Retinal pigment epithelial cell (primary cell): ENCODE results near the gene CDH24.

Source experiments
- DNase-seq: peaks from one replicate; pipeline ENCODE4 v3.0.0-alpha.2; 2010; ENCODE audit warnings: low read depth
- H3K4me3 ChIP-seq: 2 replicates; pipeline ENCODE4 v1.5.1; 2011; ENCODE audit warnings: mild to moderate bottlenecking, low read length, control low read depth, moderate library complexity
- CTCF ChIP-seq: conservative IDR thresholded peaks from 2 replicates; pipeline ENCODE4 v1.5.1; 2011; ENCODE audit warnings: low read depth, low read length, control low read depth, inconsistent platforms

Gene CDH24

GRCh38 chr14:23074906-23075305 is 17.6 kb upstream of the CDH24 start:
- TF ChIP-seq CTCF = no peak

GRCh38 chr14:23071921-23072539 is 14.7 kb upstream of the CDH24 start:
- TF ChIP-seq CTCF = no peak
- no peak for DNase-seq

More at GRCh38 chr14:23074906-23075305, 17.6 kb upstream of the CDH24 start:
- DNase-seq = no peak
- H3K4me3 ChIP-seq = no peak overlapping the region

DNA sequence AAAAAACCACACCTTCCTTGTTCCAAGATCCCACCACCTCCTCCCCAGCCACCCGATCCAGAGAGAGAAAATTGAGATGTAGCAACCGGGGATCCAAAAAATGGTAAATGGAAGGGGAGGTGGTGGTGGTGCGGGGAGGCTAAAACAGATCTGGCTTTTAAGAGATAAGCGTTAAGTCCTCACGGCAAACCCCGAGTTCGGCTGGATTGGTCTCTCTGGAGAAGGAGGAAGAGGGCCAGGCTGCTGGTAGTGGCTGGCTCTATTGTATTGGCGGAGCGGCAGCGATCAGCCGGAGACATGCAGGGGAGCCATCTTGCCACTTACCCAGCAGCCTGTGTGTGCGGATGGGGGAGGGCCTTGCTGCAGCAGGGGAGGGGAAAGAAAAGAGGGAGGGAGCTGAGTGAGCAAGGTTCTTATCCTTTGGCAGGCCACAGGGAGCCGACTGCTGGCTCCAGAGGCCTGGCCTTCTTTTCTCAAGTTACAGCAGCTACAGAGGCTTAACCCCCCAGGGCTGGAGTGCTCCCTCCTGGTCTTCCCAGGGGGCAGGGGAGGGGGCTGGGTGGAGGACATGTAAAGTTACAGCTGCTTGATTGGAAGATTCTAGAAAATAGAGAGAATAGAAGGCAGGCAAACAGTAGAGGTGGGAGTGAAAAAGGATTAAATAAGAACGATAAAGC is 14.1 kb upstream of the CDH24 start:
- no peak for TF ChIP-seq CTCF
- peak; percentile 88 for DNase-seq
- peak overlapping the region; percentile 95 for H3K4me3 ChIP-seq

More at GRCh38 chr14:23071921-23072539, 14.7 kb upstream of the CDH24 start:
- H3K4me3 ChIP-seq = no peak overlapping the region

GRCh38 chr14:23070262-23071129 is 13.2 kb upstream of the CDH24 start:
- DNase-seq = no peak
- TF ChIP-seq CTCF = no peak
- H3K4me3 ChIP-seq = peak overlapping the region; percentile 95

DNA sequence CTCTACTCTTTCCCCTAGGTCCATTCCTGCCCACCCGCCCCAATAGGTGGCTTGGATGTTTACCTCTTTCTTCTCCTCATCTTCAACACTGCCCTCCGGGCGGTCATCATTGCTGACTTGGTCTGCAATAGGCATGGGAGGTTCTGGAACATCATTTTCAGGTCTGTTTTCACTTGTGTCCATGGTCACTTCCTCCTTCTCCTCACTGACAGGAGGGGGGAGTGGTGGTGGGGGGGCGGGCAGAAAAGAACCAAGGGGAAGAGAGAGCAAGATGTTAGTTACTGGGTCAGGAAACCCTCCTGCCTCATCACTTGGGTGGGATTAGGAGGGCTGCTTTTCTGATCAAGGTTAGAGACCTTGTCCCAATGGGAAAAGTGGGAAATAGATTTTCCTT is 12.1 kb upstream of the CDH24 start:
- no peak overlapping the region for H3K4me3 ChIP-seq
- no peak for DNase-seq
- TF ChIP-seq CTCF = no peak

GRCh38 chr14:23068789-23069412 is 11.6 kb upstream of the CDH24 start:
- peak overlapping the region; percentile 16 for H3K4me3 ChIP-seq
- peak; percentile 100 for TF ChIP-seq CTCF
- DNase-seq = peak; percentile 77
